ENCODE data around the gene GPR148. TPM values are rescaled to one million over a fixed set of nuclear protein-coding genes. Genes with fewer than 3 reads are reported as not detected.

GPR148 gene
- total and polyA plus RNA-seq, 2 experiments from 2014 or later: not detected

GRCh38 chr2:130756874-130757668 lies 28.2 kb downstream of the GPR148 start:
- H3K27me3 ChIP-seq: peaks cover 39% of the 10 kb centered on the region
- no peak overlapping the region for H2AFZ ChIP-seq
- H3K79me2 ChIP-seq: no peaks in the 10 kb centered on the region
- no peaks in the 10 kb centered on the region for H3K9me3 ChIP-seq (ENCODE audit: low read depth)
- 56% methylated on average over 16 of the region's 16 CpGs for WGBS (ENCODE audit: low lambda C conversion rate, missing lambda C conversion rate)
- TF ChIP-seq EZH2 (IDR thresholded peaks at IDR 0.05; ENCODE audit: borderline replicate concordance): no peak
- no peak for TF ChIP-seq CTCF (IDR thresholded peaks at IDR 0.05; ENCODE audit: poor library complexity)
- TF ChIP-seq EZH2phosphoT487 (IDR thresholded peaks at IDR 0.05; ENCODE audit: low read depth, severe bottlenecking, unreplicated experiment): no peak
- peak overlapping the region; percentile 97 for H3K4me2 ChIP-seq
- no peak overlapping the region for H3K4me3 ChIP-seq
- H4K20me1 ChIP-seq (ENCODE audit: insufficient read depth, poor library complexity, severe bottlenecking): no peaks in the 10 kb centered on the region
- DNase-seq (ENCODE audit: low spot score): no peak
- H3K36me3 ChIP-seq (replicated peaks; ENCODE audit: insufficient read depth, low read depth): no peaks in the 10 kb centered on the region
- H3K27ac ChIP-seq: no peak overlapping the region
- H3K9me2 ChIP-seq (replicated peaks; ENCODE audit: insufficient read depth): no peaks in the 10 kb centered on the region
- H3K4me1 ChIP-seq (ENCODE audit: insufficient read depth): no peaks in the 10 kb centered on the region

GRCh38 chr2:130759906-130760753 lies 31.3 kb downstream of the GPR148 start:
- 80% methylated on average over 10 of the region's 10 CpGs for WGBS (ENCODE audit: low lambda C conversion rate, missing lambda C conversion rate)
- Histone ChIP-seq H2AFZ (no peak overlapping the region), H3K27me3 (peaks cover 30% of the 10 kb centered on the region), H3K79me2 (no peaks in the 10 kb centered on the region), H3K4me3 (no peak overlapping the region), H3K4me2 (no peak overlapping the region), H3K9me3 (ENCODE audit: low read depth) (no peaks in the 10 kb centered on the region), H3K4me1 (ENCODE audit: insufficient read depth) (no peaks in the 10 kb centered on the region), H3K9me2 (replicated peaks; ENCODE audit: insufficient read depth) (no peaks in the 10 kb centered on the region), H3K27ac (no peak overlapping the region), H4K20me1 (ENCODE audit: insufficient read depth, poor library complexity, severe bottlenecking) (no peaks in the 10 kb centered on the region), H3K36me3 (replicated peaks; ENCODE audit: insufficient read depth, low read depth) (no peaks in the 10 kb centered on the region)
- TF ChIP-seq CTCF (IDR thresholded peaks at IDR 0.05; ENCODE audit: poor library complexity) (no peak), EZH2phosphoT487 (IDR thresholded peaks at IDR 0.05; ENCODE audit: low read depth, severe bottlenecking, unreplicated experiment) (no peak), EZH2 (IDR thresholded peaks at IDR 0.05; ENCODE audit: borderline replicate concordance) (no peak)
- DNase-seq (ENCODE audit: low spot score): no peak

- Histone ChIP-seq H3K9me3 (ENCODE audit: low read depth) (no peaks in the 10 kb centered on the region), H3K79me2 (no peaks in the 10 kb centered on the region), H3K4me2 (no peak overlapping the region), H4K20me1 (ENCODE audit: insufficient read depth, poor library complexity, severe bottlenecking) (no peaks in the 10 kb centered on the region), H3K27ac (no peak overlapping the region), H3K4me3 (no peak overlapping the region), H2AFZ (no peak overlapping the region), H3K9me2 (replicated peaks; ENCODE audit: insufficient read depth) (no peaks in the 10 kb centered on the region), H3K4me1 (ENCODE audit: insufficient read depth) (no peaks in the 10 kb centered on the region), H3K36me3 (replicated peaks; ENCODE audit: insufficient read depth, low read depth) (no peaks in the 10 kb centered on the region), H3K27me3 (peaks cover 23% of the 10 kb centered on the region)
- no peak for DNase-seq (ENCODE audit: low spot score)
- WGBS (ENCODE audit: low lambda C conversion rate, missing lambda C conversion rate): 89% methylated on average over 14 of the region's 14 CpGs
- TF ChIP-seq EZH2phosphoT487 (IDR thresholded peaks at IDR 0.05; ENCODE audit: low read depth, severe bottlenecking, unreplicated experiment) (no peak), CTCF (IDR thresholded peaks at IDR 0.05; ENCODE audit: poor library complexity) (no peak), EZH2 (IDR thresholded peaks at IDR 0.05; ENCODE audit: borderline replicate concordance) (no peak)
These were observed 32.2 kb downstream of the GPR148 start for GRCh38 chr2:130760754-130761751.

Measured in hepatocyte (in vitro differentiated cells).